SK-N-SH (cell line): ENCODE measurements around the gene NTN5. TPM values are rescaled to one million over a fixed set of nuclear protein-coding genes. Genes with fewer than 3 reads are reported as not detected.

Source experiments
- CTCF ChIA-PET: fragments of 300-600, 350-600 bp; formaldehyde crosslinking; extraction: SDS; loops from one replicate; lab custom pipeline; 2021; lab: Yijun Ruan, JAX
- POLR2A ChIA-PET: fragments of 350-600 bp; sonication (Branson Sonifier 250); formaldehyde crosslinking; extraction: SDS; loops from one replicate; lab custom pipeline; 2020; ENCODE audit warnings: antibody characterized with exemption, inconsistent platforms; lab: Yijun Ruan, JAX
- DNase-seq: peaks from one replicate; pipeline ENCODE4 v3.0.0; 2012
- H2AFZ ChIP-seq: fragments of 200-600 bp; sonication (generic); 2 replicates; pipeline ENCODE4 v1.8.1; 2016; ENCODE audit warnings: antibody characterized with exemption, mild to moderate bottlenecking, low read depth
- H3F3A ChIP-seq: fragments of 200-600 bp; sonication (generic); replicated peaks from 2 replicates; pipeline ENCODE3; 2016; ENCODE audit warnings: antibody characterized with exemption, mild to moderate bottlenecking; ENCODE audit not compliant: insufficient read depth
- H3K27ac ChIP-seq, 2 experiments: fragments of 200-500 bp in 1 of 2; fragments of 200-600 bp in 1 of 2; sonication (Bioruptor generic) in 1 of 2; sonication (generic), shearing (Covaris generic) in 1 of 2; 2 replicates each; pipeline versions ENCODE4 v1.5.1 to v1.6.1; 2014 to 2016; ENCODE audit warnings: low read depth in 2 of 2, inconsistent platforms in 1 of 2, low read length in 1 of 2, mild to moderate bottlenecking in 1 of 2, mixed read lengths in 1 of 2
- H3K27me3 ChIP-seq: fragments of 200-600 bp; sonication (generic), shearing (Covaris generic); 2 replicates; pipeline ENCODE4 v1.6.1; 2016; ENCODE audit warnings: mixed run types; ENCODE audit not compliant: insufficient read depth
- H3K36me3 ChIP-seq, 2 experiments: fragments of 200-500 bp in 1 of 2; fragments of 200-600 bp in 1 of 2; sonication (Bioruptor generic) in 1 of 2; sonication (generic) in 1 of 2; replicated peaks in 1 of 2; 2 replicates each; pipeline versions ENCODE3 to v1.5.1; 2014 to 2016; ENCODE audit warnings: low read length in 1 of 2, mild to moderate bottlenecking in 1 of 2; ENCODE audit not compliant: insufficient read depth in 2 of 2, control insufficient read depth in 1 of 2
- H3K4me1 ChIP-seq, 2 experiments: fragments of 200-500 bp in 1 of 2; fragments of 200-600 bp in 1 of 2; sonication (Bioruptor generic) in 1 of 2; sonication (generic), shearing (Covaris generic) in 1 of 2; 2 replicates each; pipeline versions ENCODE4 v1.5.1 to v1.6.1; 2014 to 2016; ENCODE audit warnings: low read depth in 1 of 2, low read length in 1 of 2, mixed run types in 1 of 2; ENCODE audit not compliant: insufficient read depth in 2 of 2, control insufficient read depth in 1 of 2
- H3K4me2 ChIP-seq: fragments of 200-600 bp; sonication (generic), shearing (Covaris generic); 2 replicates; pipeline ENCODE4 v1.6.1; 2017; ENCODE audit warnings: mixed run types
- H3K4me3 ChIP-seq, 2 experiments: fragments of 200-500 bp in 1 of 2; fragments of 200-600 bp in 1 of 2; sonication (Bioruptor generic) in 1 of 2; sonication (generic), shearing (Covaris generic) in 1 of 2; 2 replicates each; pipeline versions ENCODE4 v1.5.1 to v1.8.1; 2014 to 2016; ENCODE audit warnings: low read depth in 2 of 2, inconsistent platforms in 1 of 2, low read length in 1 of 2, mild to moderate bottlenecking in 1 of 2, mixed read lengths in 1 of 2, moderate library complexity in 1 of 2
- H3K79me2 ChIP-seq: fragments of 200-600 bp; sonication (generic); 2 replicates; pipeline ENCODE4 v1.8.1; 2017; ENCODE audit warnings: mild to moderate bottlenecking; ENCODE audit not compliant: insufficient read depth
- H3K9ac ChIP-seq: fragments of 200-600 bp; sonication (generic); 2 replicates; pipeline ENCODE4 v1.6.1; 2017; ENCODE audit warnings: mixed run types
- H3K9me2 ChIP-seq: fragments of 200-600 bp; sonication (generic); 2 replicates; pipeline ENCODE4 v1.6.1; 2017; ENCODE audit warnings: mixed run types
- H3K9me3 ChIP-seq: fragments of 200-600 bp; sonication (generic); 2 replicates; pipeline ENCODE4 v1.6.1; 2017; ENCODE audit warnings: mixed run types, mild to moderate bottlenecking, moderate library complexity
- H4K20me1 ChIP-seq: fragments of 200-600 bp; sonication (generic); 2 replicates; pipeline ENCODE4 v1.6.1; 2017; ENCODE audit warnings: mild to moderate bottlenecking, mixed run types; ENCODE audit not compliant: insufficient read depth
- CHD2 ChIP-seq: fragments of 150-350 bp; IDR thresholded peaks from 2 replicates; pipeline ENCODE4 v1.6.1; 2018; ENCODE audit warnings: low read length; ENCODE audit not compliant: partially characterized antibody
- ELF1 ChIP-seq: IDR thresholded peaks from 2 replicates; pipeline ENCODE4 v1.4.0; 2012
- EZH2phosphoT487 ChIP-seq: fragments of 200-600 bp; sonication (generic); IDR thresholded peaks from 2 replicates; pipeline ENCODE4 v1.6.1; 2017; ENCODE audit warnings: low read depth, mixed run types, mild to moderate bottlenecking, antibody characterized with exemption, moderate library complexity, borderline replicate concordance
- FOSL2 ChIP-seq: IDR thresholded peaks from 2 replicates; pipeline ENCODE4 v1.4.0; 2012; ENCODE audit warnings: low read depth, mild to moderate bottlenecking, moderate library complexity, borderline replicate concordance
- FOXJ3 ChIP-seq: sonication (generic); formaldehyde crosslinking; IDR thresholded peaks from 2 replicates; pipeline ENCODE4 v1.5.1; 2020; ENCODE audit warnings: mild to moderate bottlenecking, missing genetic modification reagents
- GABPA ChIP-seq: IDR thresholded peaks from 2 replicates; pipeline ENCODE4 v1.4.0; 2012; ENCODE audit warnings: low read depth, mild to moderate bottlenecking
- MXI1 ChIP-seq: IDR thresholded peaks from 2 replicates; pipeline ENCODE4 v1.6.1; 2012; ENCODE audit warnings: mild to moderate bottlenecking, low read depth, low read length, improper control_type of control experiment
- NFIC ChIP-seq: IDR thresholded peaks from 2 replicates; pipeline ENCODE4 v1.4.0; 2012; ENCODE audit warnings: borderline replicate concordance
- RAD21 ChIP-seq: IDR thresholded peaks from 2 replicates; pipeline ENCODE4 v1.6.1; 2012; ENCODE audit warnings: mild to moderate bottlenecking, low read length
- SIN3A ChIP-seq: IDR thresholded peaks from 2 replicates; pipeline ENCODE4 v1.6.1; 2012; ENCODE audit warnings: low read depth, mild to moderate bottlenecking, low read length, moderate library complexity, borderline replicate concordance
- TAF1 ChIP-seq: IDR thresholded peaks from 2 replicates; pipeline ENCODE4 v1.6.1; 2012; ENCODE audit warnings: low read depth, mild to moderate bottlenecking, low read length, moderate library complexity, borderline replicate concordance
- TEAD4 ChIP-seq: IDR thresholded peaks from 2 replicates; pipeline ENCODE4 v1.4.0; 2012; ENCODE audit warnings: mild to moderate bottlenecking, borderline replicate concordance; ENCODE audit not compliant: insufficient read depth
- YY1 ChIP-seq: IDR thresholded peaks from 2 replicates; pipeline ENCODE4 v1.4.0; 2012; ENCODE audit warnings: low read depth, mild to moderate bottlenecking
- WGBS: methylation state at CpG from one replicate; pipeline ENCODE4 v1.1.6; 2017; ENCODE audit warnings: low lambda C conversion rate; 5-methylcytosine and 5-hydroxymethylcytosine counted together
- polyA plus RNA-seq, 3 experiments: library from polyadenylated mRNA; depleted of rRNA; stranded (reverse); fragments of >200 nt; gene quantifications; 2 replicates each; pipeline ENCODE4 v1.2.3, GENCODE V29; 2012
- TF ChIP-seq, protein P1 (sequence below): fragments of 200-600 bp; sonication (generic); IDR thresholded peaks from 2 replicates; pipeline ENCODE4 v1.6.1; 2017; ENCODE audit warnings: antibody characterized with exemption, mild to moderate bottlenecking, moderate library complexity
- TF ChIP-seq, protein P2 (sequence below): IDR thresholded peaks from 2 replicates; pipeline ENCODE4 v1.6.1; 2012; ENCODE audit warnings: mild to moderate bottlenecking, low read depth, low read length, moderate library complexity
- TF ChIP-seq, protein P3 (sequence below): IDR thresholded peaks from 2 replicates; pipeline ENCODE4; 2012
- TF ChIP-seq, protein P4 (sequence below): IDR thresholded peaks from 2 replicates; pipeline ENCODE4 v1.4.0; 2012; ENCODE audit warnings: low read depth, borderline replicate concordance

NTN5 gene
- polyA plus RNA-seq, 1 of the 3 experiments (the other 2 are of a cell fraction) = 0.74 TPM

DNA sequence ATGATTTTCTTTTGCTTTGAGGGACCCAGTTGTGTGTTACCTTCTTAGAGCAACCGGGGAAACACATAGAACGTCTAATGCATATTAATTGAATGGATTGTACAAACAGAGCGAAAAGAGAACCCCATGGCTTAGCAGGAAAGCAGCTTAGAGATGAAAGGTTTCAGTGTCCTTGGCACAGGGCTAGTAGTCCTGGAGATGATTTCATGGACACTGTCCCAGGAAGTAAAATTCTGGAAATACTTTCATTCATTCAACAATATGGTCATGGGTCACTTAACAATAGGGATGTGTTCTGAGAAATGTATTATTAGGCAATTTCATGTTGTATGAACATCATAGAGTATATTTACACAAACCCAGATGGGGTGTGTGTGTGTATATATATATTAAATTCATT is 13.3 kb upstream of the NTN5 start:
- WGBS = 77% methylated on average over 3 of the region's 3 CpGs
- Histone ChIP-seq H3K9me2 (no peaks in the 10 kb centered on the region), H3K27ac (no peak overlapping the region), H3K9me3 (no peaks in the 10 kb centered on the region), H4K20me1 (no peaks in the 10 kb centered on the region), H3F3A (no peaks in the 10 kb centered on the region), H3K27me3 (no peaks in the 10 kb centered on the region), H2AFZ (no peak overlapping the region), H3K79me2 (no peaks in the 10 kb centered on the region), H3K36me3 (no peaks in the 10 kb centered on the region), H3K4me3 (no peak overlapping the region)
- TF ChIP-seq, protein P1, sequence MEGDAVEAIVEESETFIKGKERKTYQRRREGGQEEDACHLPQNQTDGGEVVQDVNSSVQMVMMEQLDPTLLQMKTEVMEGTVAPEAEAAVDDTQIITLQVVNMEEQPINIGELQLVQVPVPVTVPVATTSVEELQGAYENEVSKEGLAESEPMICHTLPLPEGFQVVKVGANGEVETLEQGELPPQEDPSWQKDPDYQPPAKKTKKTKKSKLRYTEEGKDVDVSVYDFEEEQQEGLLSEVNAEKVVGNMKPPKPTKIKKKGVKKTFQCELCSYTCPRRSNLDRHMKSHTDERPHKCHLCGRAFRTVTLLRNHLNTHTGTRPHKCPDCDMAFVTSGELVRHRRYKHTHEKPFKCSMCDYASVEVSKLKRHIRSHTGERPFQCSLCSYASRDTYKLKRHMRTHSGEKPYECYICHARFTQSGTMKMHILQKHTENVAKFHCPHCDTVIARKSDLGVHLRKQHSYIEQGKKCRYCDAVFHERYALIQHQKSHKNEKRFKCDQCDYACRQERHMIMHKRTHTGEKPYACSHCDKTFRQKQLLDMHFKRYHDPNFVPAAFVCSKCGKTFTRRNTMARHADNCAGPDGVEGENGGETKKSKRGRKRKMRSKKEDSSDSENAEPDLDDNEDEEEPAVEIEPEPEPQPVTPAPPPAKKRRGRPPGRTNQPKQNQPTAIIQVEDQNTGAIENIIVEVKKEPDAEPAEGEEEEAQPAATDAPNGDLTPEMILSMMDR = no peak
- TF ChIP-seq SIN3A (no peak), TAF1 (no peak), FOXJ3 (CRISPR knock-in tag) (no peak), TEAD4 (no peak), GABPA (no peak), FOSL2 (no peak), YY1 (no peak)
- TF ChIP-seq, protein P2, sequence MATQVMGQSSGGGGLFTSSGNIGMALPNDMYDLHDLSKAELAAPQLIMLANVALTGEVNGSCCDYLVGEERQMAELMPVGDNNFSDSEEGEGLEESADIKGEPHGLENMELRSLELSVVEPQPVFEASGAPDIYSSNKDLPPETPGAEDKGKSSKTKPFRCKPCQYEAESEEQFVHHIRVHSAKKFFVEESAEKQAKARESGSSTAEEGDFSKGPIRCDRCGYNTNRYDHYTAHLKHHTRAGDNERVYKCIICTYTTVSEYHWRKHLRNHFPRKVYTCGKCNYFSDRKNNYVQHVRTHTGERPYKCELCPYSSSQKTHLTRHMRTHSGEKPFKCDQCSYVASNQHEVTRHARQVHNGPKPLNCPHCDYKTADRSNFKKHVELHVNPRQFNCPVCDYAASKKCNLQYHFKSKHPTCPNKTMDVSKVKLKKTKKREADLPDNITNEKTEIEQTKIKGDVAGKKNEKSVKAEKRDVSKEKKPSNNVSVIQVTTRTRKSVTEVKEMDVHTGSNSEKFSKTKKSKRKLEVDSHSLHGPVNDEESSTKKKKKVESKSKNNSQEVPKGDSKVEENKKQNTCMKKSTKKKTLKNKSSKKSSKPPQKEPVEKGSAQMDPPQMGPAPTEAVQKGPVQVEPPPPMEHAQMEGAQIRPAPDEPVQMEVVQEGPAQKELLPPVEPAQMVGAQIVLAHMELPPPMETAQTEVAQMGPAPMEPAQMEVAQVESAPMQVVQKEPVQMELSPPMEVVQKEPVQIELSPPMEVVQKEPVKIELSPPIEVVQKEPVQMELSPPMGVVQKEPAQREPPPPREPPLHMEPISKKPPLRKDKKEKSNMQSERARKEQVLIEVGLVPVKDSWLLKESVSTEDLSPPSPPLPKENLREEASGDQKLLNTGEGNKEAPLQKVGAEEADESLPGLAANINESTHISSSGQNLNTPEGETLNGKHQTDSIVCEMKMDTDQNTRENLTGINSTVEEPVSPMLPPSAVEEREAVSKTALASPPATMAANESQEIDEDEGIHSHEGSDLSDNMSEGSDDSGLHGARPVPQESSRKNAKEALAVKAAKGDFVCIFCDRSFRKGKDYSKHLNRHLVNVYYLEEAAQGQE = no peak
- TF ChIP-seq, all 33 proteins: peak for 0
- no peak overlapping the region for H3K4me2 ChIP-seq
- no peak overlapping the region for H3K9ac ChIP-seq
- DNase-seq = no peak
- ChIA-PET POLR2A (no interaction called here), CTCF (interaction anchor here (2.5 kb wide), 1 partner anchor 11 kb away, joined by 12 read pairs; no protein-coding TSS in a partner anchor)
- H3K4me1 ChIP-seq = no peaks in the 10 kb centered on the region

DNA sequence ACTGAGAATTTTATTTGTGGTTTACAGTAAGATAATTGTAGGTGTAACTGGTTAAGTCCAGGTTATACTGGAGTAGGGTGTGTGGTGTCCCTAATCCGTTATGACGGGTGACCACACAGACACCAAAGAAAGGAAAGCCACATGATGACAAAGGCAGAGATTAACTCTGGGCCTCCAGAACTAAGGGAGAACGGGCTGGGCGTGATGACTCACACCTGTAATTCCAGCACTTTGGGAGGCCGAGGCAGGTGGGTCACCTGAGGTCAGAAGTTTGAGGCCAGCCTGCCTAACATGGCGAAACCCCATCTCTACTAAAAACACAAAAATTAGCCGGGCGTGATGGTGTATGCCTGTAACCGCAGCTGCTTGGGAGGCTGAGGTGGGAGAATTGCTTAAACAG is 12.8 kb upstream of the NTN5 start:
- H3K79me2 ChIP-seq = no peaks in the 10 kb centered on the region
- TF ChIP-seq CHD2 (no peak), ELF1 (no peak), EZH2phosphoT487 (no peak), NFIC (no peak), RAD21 (no peak), YY1 (no peak), MXI1 (no peak)
- TF ChIP-seq, protein P3, sequence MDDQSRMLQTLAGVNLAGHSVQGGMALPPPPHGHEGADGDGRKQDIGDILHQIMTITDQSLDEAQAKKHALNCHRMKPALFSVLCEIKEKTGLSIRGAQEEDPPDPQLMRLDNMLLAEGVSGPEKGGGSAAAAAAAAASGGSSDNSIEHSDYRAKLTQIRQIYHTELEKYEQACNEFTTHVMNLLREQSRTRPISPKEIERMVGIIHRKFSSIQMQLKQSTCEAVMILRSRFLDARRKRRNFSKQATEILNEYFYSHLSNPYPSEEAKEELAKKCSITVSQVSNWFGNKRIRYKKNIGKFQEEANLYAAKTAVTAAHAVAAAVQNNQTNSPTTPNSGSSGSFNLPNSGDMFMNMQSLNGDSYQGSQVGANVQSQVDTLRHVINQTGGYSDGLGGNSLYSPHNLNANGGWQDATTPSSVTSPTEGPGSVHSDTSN = no peak
- TF ChIP-seq, protein P4, sequence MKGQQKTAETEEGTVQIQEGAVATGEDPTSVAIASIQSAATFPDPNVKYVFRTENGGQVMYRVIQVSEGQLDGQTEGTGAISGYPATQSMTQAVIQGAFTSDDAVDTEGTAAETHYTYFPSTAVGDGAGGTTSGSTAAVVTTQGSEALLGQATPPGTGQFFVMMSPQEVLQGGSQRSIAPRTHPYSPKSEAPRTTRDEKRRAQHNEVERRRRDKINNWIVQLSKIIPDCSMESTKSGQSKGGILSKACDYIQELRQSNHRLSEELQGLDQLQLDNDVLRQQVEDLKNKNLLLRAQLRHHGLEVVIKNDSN = no peak
- CTCF ChIA-PET = no interaction called here
- no peaks in the 10 kb centered on the region for H3K4me1 ChIP-seq
- no peaks in the 10 kb centered on the region for H3K36me3 ChIP-seq
- POLR2A ChIA-PET = no interaction called here
- H3K27ac ChIP-seq = no peak overlapping the region
- no peaks in the 10 kb centered on the region for H3K9me3 ChIP-seq
- H4K20me1 ChIP-seq = no peaks in the 10 kb centered on the region
- no peaks in the 10 kb centered on the region for H3F3A ChIP-seq
- no peak for DNase-seq
- H2AFZ ChIP-seq = no peak overlapping the region
- H3K4me3 ChIP-seq = no peak overlapping the region
- no peaks in the 10 kb centered on the region for H3K27me3 ChIP-seq
- WGBS = 87% methylated on average over 9 of the region's 9 CpGs
- H3K9ac ChIP-seq = no peak overlapping the region
- no peak overlapping the region for H3K4me2 ChIP-seq
- H3K9me2 ChIP-seq = no peaks in the 10 kb centered on the region
